Measurements from ENCODE around the gene ZAR1. TPM values are rescaled to one million over a fixed set of nuclear protein-coding genes. Genes with fewer than 3 reads are reported as not detected.

The ZAR1 gene
- total RNA-seq, 1 donor: not detected

GRCh38 chr4:48454591-48454990 lies 35.5 kb upstream of the ZAR1 start:
- DNase-seq (ENCODE audit: low read depth): no peak
- TF ChIP-seq, protein P1, sequence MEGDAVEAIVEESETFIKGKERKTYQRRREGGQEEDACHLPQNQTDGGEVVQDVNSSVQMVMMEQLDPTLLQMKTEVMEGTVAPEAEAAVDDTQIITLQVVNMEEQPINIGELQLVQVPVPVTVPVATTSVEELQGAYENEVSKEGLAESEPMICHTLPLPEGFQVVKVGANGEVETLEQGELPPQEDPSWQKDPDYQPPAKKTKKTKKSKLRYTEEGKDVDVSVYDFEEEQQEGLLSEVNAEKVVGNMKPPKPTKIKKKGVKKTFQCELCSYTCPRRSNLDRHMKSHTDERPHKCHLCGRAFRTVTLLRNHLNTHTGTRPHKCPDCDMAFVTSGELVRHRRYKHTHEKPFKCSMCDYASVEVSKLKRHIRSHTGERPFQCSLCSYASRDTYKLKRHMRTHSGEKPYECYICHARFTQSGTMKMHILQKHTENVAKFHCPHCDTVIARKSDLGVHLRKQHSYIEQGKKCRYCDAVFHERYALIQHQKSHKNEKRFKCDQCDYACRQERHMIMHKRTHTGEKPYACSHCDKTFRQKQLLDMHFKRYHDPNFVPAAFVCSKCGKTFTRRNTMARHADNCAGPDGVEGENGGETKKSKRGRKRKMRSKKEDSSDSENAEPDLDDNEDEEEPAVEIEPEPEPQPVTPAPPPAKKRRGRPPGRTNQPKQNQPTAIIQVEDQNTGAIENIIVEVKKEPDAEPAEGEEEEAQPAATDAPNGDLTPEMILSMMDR (IDR thresholded peaks at IDR 0.05; ENCODE audit: insufficient read depth, low read depth, low read length): no peak

DNA sequence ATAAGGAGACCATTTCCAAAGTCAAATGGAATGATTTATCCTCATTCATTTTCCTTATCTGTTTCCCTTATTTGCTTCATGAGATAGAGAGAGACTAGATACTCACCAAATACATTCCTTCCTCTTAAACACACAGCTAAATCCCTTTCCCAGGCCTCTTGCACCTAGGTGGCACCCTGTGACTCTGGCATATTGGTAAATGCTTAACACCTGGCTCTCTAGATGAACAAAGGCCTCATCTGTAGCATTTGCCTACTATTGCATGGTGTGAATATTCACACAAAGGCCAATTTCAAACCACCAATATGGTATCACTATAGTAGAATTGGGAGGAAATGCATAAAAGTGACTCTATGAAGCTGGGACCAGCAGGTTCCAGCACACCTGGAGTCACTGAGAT lies 29.1 kb upstream of the ZAR1 start:
- DNase-seq (ENCODE audit: low read depth): no peak
- TF ChIP-seq, protein P1 (IDR thresholded peaks at IDR 0.05; ENCODE audit: insufficient read depth, low read depth, low read length): no peak
- H3K4me3 ChIP-seq (ENCODE audit: low read depth, low read length): no peak overlapping the region

More at GRCh38 chr4:48454591-48454990, 35.5 kb upstream of the ZAR1 start:
- no peak overlapping the region for H3K4me3 ChIP-seq (ENCODE audit: low read depth, low read length)

DNA sequence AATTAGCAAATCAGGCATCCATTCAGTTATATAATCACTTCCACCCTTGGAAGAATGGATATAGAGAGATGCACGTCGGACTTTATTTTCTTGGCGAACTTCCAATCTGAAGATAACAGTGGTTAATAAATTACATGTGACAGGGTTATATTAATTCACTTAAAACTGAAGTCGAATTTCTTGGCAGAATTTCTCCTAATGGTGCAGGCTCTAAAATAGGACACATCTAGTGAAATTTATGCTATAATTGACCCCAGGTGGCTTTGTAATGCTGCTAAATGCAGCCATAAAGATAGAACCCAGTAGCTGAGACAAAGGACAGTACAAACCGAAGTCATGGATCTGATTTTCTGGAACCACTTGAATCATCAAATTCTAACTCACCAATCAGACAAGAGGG lies 27.7 kb upstream of the ZAR1 start:
- no peak overlapping the region for H3K4me3 ChIP-seq (ENCODE audit: low read depth, low read length)
- TF ChIP-seq, protein P1 (IDR thresholded peaks at IDR 0.05; ENCODE audit: insufficient read depth, low read depth, low read length): no peak
- DNase-seq (ENCODE audit: low read depth): no peak

DNA sequence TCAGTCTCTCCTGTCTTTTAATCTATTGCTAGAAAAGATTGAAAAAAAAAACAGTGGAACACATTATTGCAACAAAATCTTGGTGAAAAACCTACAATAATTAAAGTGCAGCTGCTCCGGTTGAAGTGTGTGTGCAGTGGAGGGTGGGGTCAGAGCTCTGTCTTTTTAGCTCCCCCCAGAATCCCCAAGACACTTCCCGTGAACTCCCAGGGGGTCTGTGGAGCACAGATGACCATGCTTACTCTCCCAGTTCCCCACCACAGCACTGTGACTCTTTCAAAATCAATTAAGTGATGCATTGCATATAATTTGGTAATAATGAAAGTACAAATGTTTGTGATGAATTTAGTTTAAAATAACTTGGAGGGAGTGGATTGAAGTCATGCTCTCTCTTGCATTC lies 22.6 kb upstream of the ZAR1 start:
- H3K4me3 ChIP-seq (ENCODE audit: low read depth, low read length): no peak overlapping the region
- DNase-seq (ENCODE audit: low read depth): no peak
- TF ChIP-seq, protein P1 (IDR thresholded peaks at IDR 0.05; ENCODE audit: insufficient read depth, low read depth, low read length): no peak

DNA sequence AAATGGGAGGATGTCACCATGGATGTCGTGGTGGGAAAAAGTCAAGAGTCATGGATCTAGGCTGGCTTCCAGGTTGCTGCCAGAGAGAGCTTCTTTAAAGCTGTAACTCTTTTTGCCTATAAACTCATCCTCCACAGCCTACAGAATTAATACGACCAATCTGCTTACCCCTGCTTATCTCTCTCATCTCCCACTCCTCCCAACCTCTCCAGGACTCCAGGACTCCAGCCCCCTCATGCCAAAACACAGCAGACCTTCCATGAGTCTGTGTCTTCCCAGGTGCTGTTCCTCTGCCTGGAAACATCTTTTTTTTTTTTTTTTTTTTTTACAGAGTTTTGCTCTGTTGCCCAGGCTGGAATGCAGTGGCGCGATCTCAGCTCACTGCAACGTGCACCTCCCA lies 22.2 kb upstream of the ZAR1 start:
- DNase-seq (ENCODE audit: low read depth): no peak
- H3K4me3 ChIP-seq (ENCODE audit: low read depth, low read length): no peak overlapping the region
- TF ChIP-seq, protein P1 (IDR thresholded peaks at IDR 0.05; ENCODE audit: insufficient read depth, low read depth, low read length): no peak

DNA sequence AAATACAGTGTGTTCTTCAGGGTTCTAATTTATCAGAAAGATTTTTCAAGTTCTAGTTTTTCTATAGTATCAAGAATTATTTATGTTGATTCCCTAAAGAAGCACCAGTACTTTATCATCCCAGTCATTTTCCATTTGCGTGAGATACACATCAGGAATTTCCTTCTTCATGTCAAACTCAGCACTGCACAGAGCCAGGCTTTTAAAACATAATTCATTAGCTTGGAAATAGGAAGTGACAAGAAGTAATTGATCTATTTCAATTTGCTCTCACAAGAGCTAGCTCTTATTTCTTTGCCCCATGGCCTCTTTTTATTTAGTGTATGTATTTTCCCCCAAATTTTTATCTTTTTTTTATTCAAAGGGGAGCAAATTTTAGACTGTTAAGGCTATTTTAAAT lies 19.9 kb upstream of the ZAR1 start:
- TF ChIP-seq, protein P1 (IDR thresholded peaks at IDR 0.05; ENCODE audit: insufficient read depth, low read depth, low read length): no peak
- no peak overlapping the region for H3K4me3 ChIP-seq (ENCODE audit: low read depth, low read length)
- DNase-seq (ENCODE audit: low read depth): no peak

- DNase-seq (ENCODE audit: low read depth): no peak
- no peak overlapping the region for H3K4me3 ChIP-seq (ENCODE audit: low read depth, low read length)
- TF ChIP-seq, protein P1 (IDR thresholded peaks at IDR 0.05; ENCODE audit: insufficient read depth, low read depth, low read length): no peak
Measured at GRCh38 chr4:48470570-48470969, 19.5 kb upstream of the ZAR1 start.
